ENCODE results near the gene BPHL. TPM values are rescaled to one million over a fixed set of nuclear protein-coding genes. Genes with fewer than 3 reads are reported as not detected.
"Not testable (repeated sequence)": the region's sequence is repeated elsewhere in the genome, so short reads cannot be mapped to it uniquely, and the experiment has no call there.

Gene BPHL
- total and polyA plus RNA-seq, 5 experiments from 2014 or later, result 7.3 to 15.7 (median 11.3) TPM

DNA sequence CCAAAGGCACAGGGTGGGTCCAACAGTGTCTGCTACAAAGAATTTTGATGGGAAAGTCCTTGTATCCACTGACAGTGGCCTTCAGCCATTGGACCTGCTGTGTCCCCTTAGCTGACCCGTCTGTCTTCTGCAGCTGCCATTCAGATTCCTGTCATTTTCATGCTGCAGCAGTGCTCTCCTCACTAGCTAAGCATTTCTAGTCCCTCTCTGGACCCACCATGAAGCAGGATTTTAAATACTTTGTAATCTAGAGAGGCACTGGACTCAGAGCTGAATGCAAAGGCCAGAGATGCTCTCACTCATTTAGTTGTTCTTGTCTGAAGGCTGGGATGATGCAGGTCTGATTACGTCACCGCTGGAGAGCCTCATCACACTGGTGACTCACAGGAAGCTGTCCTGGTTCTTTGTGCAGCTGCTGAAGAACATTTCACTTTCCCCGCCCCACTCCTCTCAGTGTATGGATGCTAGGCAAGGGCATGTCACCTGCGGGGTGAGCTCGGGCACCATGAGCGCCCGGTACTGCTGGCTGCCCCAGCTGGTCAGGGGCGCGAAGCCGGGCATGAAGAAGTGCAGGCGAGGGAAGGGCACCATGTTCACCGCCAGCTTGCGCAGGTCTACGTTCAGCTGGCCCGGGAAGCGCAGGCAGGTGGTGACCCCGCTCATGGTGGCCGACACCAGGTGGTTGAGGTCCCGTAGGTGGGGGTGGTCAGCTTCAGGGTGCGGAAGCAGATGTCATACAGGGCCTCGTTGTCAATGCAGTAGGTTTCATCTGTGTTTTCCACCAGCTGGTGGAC lies 58.2 kb downstream of the BPHL start:
- Mint-ChIP-seq H3K4me1 (peaks cover 1 to 6% (median 2%) of the 10 kb centered on the region in 4 donors), H3K4me3 (no peak overlapping the region), H3K36me3 (no peaks in the 10 kb centered on the region), H3K27ac (no peak overlapping the region), H3K9me3 (no peaks in the 10 kb centered on the region), H3K27me3 (peaks cover 0 to 13% (median 4%) of the 10 kb centered on the region in 5 donors)
- POLR2A ChIA-PET, result no interaction called here
- DNase-seq, result no peak
- no peak for ATAC-seq

DNA sequence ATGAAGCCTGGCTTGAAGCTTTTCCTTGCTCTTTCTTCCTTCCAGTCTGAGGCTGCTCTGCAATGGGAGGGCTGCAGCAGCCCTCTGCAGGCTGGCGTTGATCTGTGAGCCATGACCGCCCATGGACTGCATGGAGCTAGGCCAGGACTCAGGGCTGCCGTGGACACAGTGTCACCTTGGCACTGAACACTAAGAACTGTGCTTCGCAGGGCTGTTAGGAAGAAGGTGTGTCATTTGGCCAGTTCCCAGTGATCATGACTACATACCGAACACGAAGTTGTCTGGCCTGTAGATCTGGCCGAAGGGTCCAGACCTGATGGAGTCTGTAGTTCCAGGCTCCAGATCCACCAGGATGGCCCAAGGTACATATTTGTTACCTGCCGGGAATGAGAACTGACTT lies 60.2 kb downstream of the BPHL start:
- H3K4me3 Mint-ChIP-seq, ATAC-seq, H3K27ac Mint-ChIP-seq, H3K9me3 Mint-ChIP-seq, POLR2A ChIA-PET, DNase-seq, H3K4me1 Mint-ChIP-seq, H3K36me3 Mint-ChIP-seq: not testable (repeated sequence)
- H3K27me3 Mint-ChIP-seq, result peaks cover 0 to 13% (median 5%) of the 10 kb centered on the region in 5 donors

DNA sequence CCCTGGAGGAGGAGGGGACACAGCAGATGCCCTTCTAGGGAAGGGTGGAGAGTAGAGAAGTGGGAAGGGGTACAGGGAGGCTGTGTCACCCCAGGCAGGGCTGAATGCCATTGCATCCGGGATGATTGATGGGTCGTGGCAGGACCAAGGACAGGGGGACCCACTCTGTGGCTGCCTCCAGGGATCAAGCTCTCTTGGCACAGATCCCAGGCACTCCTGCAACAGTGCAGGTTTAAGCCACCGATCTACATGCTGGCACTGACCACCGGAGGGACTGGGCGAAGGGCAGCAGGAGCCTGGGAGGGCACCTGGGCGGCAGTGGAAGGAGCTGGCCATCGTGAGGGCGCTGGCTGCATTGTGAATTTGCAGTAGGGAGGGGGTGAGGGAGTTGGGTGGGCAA lies 61.4 kb downstream of the BPHL start:
- H3K27ac Mint-ChIP-seq, result peak overlapping the region in 6 of 10 donors; percentile 26 to 79 (median 59)
- H3K9me3 Mint-ChIP-seq, POLR2A ChIA-PET, H3K4me1 Mint-ChIP-seq, DNase-seq, H3K36me3 Mint-ChIP-seq: not testable (repeated sequence)
- ATAC-seq, result peak; percentile 49 to 72
- peak overlapping the region; percentile 52 to 86 (median 80) for H3K4me3 Mint-ChIP-seq
- H3K27me3 Mint-ChIP-seq, result peaks cover 2 to 22% (median 11%) of the 10 kb centered on the region in 5 donors

DNA sequence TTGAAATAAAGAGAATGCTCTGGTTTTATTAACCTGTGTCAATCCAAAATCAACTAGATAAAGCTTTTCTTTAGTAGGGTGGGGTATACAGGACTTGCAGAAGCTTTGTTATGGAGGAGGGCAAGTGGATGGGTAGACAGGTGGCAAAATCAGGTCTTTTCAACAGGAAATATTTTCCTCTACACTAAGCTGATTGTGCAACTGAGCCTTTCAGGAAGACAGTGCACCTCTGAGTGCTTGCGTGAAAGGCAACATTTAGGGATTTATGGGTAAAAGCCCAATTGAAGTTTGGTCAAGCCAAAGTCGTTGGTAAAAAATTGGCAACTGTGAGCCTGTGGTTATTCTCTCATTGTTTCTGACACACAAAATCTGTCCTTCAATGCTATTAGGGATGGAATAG lies 62.6 kb downstream of the BPHL start:
- Mint-ChIP-seq H3K27me3 (peaks cover 2 to 22% (median 11%) of the 10 kb centered on the region in 5 donors), H3K9me3 (no peaks in the 10 kb centered on the region), H3K36me3 (no peaks in the 10 kb centered on the region), H3K4me1 (peaks cover under 1 to 2% (median 2%) of the 10 kb centered on the region in 4 donors), H3K27ac (no peak overlapping the region), H3K4me3 (no peak overlapping the region)
- POLR2A ChIA-PET, result no interaction called here
- DNase-seq (no peak), ATAC-seq (no peak)

DNA sequence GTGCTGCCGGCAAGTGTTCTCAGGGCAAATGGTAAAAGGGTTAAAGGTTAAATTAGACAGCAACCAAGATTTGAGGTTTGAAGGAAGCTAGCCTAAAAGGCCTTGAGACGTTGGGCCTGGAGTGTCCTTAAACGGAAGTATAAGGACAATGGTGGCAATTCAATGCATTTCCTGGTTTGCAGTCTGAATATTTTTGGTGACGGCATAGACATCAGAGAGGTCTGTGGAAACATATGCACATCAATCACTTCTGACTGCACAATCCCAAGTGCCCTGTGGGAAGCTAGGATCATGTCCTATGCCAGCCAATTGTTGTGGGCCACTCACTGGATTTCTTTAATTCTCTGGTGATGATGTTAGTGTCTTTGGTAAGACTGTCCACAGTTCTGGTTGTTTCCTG lies 64.6 kb downstream of the BPHL start:
- POLR2A ChIA-PET, result interaction anchor here (0.6 kb wide), 1 partner anchor 57 kb away, joined by 7 read pairs; no protein-coding TSS in a partner anchor
- peaks cover 2 to 22% (median 11%) of the 10 kb centered on the region in 5 donors for H3K27me3 Mint-ChIP-seq
- no peak for DNase-seq
- no peaks in the 10 kb centered on the region for H3K9me3 Mint-ChIP-seq
- ATAC-seq, result no peak
- no peaks in the 10 kb centered on the region for H3K36me3 Mint-ChIP-seq
- H3K27ac Mint-ChIP-seq, result no peak overlapping the region
- H3K4me3 Mint-ChIP-seq, result no peak overlapping the region
- peaks cover 0 to 2% (median under 1%) of the 10 kb centered on the region in 4 donors for H3K4me1 Mint-ChIP-seq

DNA sequence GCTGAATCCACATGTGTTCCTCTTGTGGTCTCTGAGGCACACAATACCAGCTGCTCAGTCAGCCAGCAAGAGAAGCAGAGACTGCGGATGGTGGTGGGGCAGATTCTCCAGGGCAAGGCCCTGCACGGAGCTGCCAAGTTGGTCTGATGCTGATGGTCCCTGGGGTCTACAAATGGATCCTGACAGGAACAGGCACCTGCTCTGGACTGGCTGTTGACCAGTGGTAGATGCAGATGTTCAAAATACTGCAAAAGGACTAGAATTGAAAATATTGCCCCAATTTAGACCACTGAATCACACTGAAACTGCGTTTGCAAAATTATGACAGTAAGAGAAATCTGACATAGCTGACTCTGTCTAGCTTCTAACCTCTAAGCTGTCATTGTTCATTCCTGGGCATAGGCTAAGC lies 68.5 kb downstream of the BPHL start:
- H3K9me3 Mint-ChIP-seq, result no peaks in the 10 kb centered on the region
- no peaks in the 10 kb centered on the region for H3K36me3 Mint-ChIP-seq
- H3K4me1 Mint-ChIP-seq, result no peaks in the 10 kb centered on the region
- DNase-seq, result no peak
- H3K27me3 Mint-ChIP-seq, result peaks cover 6 to 17% (median 6%) of the 10 kb centered on the region in 5 donors
- H3K4me3 Mint-ChIP-seq, result no peak overlapping the region
- H3K27ac Mint-ChIP-seq, result no peak overlapping the region
- POLR2A ChIA-PET, result no interaction called here
- no peak for ATAC-seq

DNA sequence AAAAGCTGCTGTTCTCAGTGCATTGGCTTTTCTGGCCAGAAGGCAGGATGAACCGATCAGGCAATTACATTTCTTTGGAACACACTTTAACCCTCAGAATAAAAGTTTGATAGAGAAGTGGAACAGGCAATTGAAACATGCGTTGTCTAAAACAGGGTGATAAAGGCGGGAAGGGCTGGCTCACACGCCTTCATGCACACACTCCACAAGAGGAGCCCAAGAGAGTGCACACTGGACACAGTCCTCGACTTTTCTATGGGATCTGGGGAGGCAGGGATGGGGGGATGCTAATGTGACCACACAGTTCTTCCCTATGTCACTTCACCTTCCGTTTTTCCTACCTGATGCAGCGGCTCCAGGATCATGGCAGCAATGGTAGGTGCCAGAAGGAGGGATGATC lies 69.8 kb downstream of the BPHL start:
- POLR2A ChIA-PET, result no interaction called here
- Mint-ChIP-seq H3K36me3 (no peaks in the 10 kb centered on the region), H3K27me3 (peaks cover 4 to 17% (median 7%) of the 10 kb centered on the region in 5 donors), H3K4me3 (no peak overlapping the region), H3K9me3 (no peaks in the 10 kb centered on the region), H3K4me1 (no peaks in the 10 kb centered on the region), H3K27ac (no peak overlapping the region)
- ATAC-seq (no peak), DNase-seq (no peak)

DNA sequence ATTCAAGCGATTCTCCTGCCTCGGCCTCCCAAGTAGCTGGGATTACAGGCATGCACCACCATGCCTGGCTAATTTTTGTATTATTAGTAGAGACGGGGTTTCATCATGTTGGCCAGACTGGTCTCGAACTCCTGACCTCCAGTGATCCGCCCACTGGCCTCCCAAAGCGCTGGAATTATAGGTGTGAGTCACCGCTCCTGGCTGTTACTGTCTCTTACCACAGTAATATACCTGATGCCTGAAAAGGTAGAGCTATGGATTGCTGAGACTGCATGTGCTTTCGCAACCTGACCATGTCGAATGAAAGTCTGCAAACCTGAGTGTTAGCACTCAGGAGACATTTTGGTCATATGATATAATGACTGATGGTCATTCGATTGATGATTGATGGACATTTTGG lies 70.7 kb downstream of the BPHL start:
- H3K4me1 Mint-ChIP-seq, POLR2A ChIA-PET, DNase-seq, H3K36me3 Mint-ChIP-seq, H3K9me3 Mint-ChIP-seq, H3K4me3 Mint-ChIP-seq, H3K27ac Mint-ChIP-seq, ATAC-seq: not testable (repeated sequence)
- H3K27me3 Mint-ChIP-seq, result peaks cover 4 to 13% (median 6%) of the 10 kb centered on the region in 5 donors

DNA sequence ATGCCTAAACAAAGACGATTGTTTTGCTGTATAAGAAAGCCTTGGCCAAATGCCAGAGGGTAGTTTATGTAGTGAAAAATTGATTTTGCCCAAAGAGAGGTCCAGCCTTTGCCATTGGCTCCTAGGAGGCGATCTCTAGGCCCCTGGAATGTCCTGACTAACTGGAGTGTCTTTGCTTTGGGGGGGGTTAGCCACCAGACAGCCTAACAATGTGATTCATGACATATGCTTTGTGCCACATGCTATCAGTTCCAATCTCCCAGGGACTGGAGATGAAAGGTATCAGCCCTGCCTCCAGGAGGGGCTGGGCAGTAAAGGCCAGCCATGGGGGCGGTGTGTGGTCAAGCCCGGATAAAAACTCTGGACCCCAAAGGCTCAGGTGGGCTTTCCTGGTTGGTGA lies 71.5 kb downstream of the BPHL start:
- ATAC-seq, result no peak
- Mint-ChIP-seq H3K4me3 (no peak overlapping the region), H3K27me3 (peaks cover 0 to 7% (median 4%) of the 10 kb centered on the region in 5 donors), H3K27ac (no peak overlapping the region), H3K4me1 (no peaks in the 10 kb centered on the region), H3K9me3 (no peaks in the 10 kb centered on the region), H3K36me3 (no peaks in the 10 kb centered on the region)
- no peak for DNase-seq
- POLR2A ChIA-PET, result no interaction called here

DNA sequence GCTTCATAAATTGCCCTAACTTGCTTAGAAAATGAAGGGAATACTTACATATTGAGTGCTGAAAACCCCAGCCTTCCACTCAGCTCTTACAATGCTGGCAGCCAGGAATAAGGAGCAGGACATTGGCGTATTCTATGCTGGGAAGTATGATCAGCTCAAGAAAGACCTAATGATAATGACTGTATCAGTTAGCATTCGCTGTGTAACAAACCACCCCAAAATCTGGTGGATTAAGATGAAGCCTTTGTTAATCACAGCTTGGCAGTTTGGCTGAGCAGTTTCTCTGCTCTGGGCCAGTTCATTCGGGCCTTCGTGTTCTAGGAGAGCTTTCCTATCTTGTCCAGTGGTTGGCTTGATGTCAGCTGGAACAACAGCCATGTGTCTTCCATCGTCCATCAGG lies 72.3 kb downstream of the BPHL start:
- Mint-ChIP-seq H3K27ac (no peak overlapping the region), H3K4me3 (no peak overlapping the region), H3K9me3 (no peaks in the 10 kb centered on the region), H3K27me3 (peaks cover 0 to 7% (median 4%) of the 10 kb centered on the region in 5 donors), H3K4me1 (no peaks in the 10 kb centered on the region), H3K36me3 (no peaks in the 10 kb centered on the region)
- POLR2A ChIA-PET, result no interaction called here
- ATAC-seq (no peak), DNase-seq (no peak)

DNA sequence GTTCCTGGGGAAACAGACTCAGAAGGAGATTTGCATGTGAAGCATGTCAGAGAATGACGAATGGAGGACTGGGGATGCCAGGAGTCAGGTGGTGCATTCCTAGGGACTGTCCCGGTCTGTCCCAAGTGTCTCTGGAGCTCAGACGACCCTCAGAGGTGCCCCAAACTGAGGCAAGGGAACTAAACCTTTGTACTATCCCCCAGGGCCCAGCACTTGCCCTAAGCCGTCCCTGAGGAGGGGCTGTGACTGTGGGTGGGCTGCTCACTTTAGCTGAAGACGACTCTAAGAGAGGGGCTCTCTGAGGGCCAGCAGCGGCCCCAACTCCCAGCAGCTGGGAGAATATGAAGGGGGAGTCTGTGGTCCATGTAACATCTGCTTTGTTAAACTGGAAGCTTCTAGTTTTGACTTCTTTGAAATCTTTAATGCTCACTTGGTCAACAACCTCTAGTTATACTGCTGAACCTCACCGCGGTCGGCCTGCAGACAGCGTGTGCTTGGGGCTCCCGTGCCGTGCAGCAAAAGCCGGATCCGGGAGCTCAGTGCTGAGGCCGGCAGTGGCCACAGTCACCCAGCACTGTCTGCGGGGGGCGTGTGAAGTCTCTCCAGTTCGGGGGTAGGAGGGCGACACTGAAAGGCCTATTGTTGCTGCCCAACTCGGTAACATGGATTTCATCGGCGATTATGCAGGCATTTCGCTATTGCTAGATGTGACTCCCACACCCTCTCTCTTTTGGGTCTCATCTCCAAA lies 74.8 kb downstream of the BPHL start:
- no peak overlapping the region for H3K4me3 Mint-ChIP-seq
- H3K27ac Mint-ChIP-seq, result no peak overlapping the region

DNA sequence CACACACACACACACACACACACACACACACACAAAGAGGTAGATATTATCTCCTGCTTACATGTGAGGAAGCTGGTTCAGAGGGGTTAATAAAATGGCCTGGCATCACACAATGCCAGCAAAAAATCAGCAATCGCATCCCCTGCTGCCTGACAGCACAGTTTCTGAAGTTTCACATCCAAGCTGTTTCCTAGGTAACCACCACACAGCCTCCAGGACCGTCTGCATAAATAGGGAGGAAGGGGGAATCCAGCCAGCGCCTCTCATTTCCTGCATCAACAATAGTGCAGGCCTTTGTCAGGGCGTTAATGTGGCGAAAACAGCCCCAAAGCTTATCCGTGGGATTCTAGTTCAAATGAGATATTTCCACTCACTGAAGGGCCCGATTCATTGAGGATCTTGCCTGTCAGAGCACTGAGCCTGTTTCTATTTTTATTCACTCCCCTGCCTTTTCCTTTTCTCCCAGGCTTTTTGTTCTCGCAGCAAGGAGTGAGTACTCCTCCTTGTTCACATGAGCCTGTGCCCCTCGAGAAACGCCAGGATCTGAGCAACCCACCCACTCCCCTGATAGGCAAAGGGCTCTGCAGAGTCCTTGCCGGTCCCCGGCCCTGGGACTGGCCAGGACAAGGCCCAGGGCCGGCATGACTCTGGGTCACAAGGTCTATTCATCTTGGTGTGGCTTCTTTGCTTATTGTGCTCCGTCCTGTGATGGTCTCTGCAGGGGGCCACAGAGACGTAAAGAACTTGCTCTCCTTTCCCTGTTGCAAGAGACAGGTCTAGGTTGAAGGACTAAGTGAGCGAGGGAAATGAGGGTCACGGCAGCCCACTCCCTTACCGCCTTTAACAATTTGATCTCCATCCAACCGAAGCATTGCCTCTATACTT lies 76.3 kb downstream of the BPHL start:
- H3K27me3 Mint-ChIP-seq, result peaks cover 0 to 3% (median 1%) of the 10 kb centered on the region in 5 donors
- peaks cover 0 to 6% (median 0%) of the 10 kb centered on the region in 3 donors for H3K36me3 Mint-ChIP-seq
- H3K9me3 Mint-ChIP-seq, result peaks cover 0 to 4% (median 0%) of the 10 kb centered on the region in 9 donors
- no peak overlapping the region for H3K4me3 Mint-ChIP-seq
- DNase-seq, result no peak
- ATAC-seq, result peak in 1 of 2 donors; percentile 62
- H3K27ac Mint-ChIP-seq, result no peak overlapping the region
- H3K4me1 Mint-ChIP-seq, result no peaks in the 10 kb centered on the region
- POLR2A ChIA-PET, result no interaction called here

More for the DNA sequence above, 74.8 kb downstream of the BPHL start:
- Mint-ChIP-seq H3K27me3 (peaks cover 0 to 7% (median 4%) of the 10 kb centered on the region in 5 donors), H3K36me3 (no peaks in the 10 kb centered on the region), H3K4me1 (no peaks in the 10 kb centered on the region), H3K9me3 (no peaks in the 10 kb centered on the region)
- POLR2A ChIA-PET, result interaction anchor here (0.7 kb wide), 1 partner anchor 91 kb away, joined by 3 read pairs; no protein-coding TSS in a partner anchor
- ATAC-seq, result no peak
- no peak for DNase-seq

Data from naive thymus-derived CD8-positive, alpha-beta T cell (primary cell).